A673 (cell line): ENCODE data around the gene SEC14L6. TPM values are rescaled to one million over a fixed set of nuclear protein-coding genes. Genes with fewer than 3 reads are reported as not detected.

Experiments
- BruUV-seq: library from RNA; stranded (reverse); fragments of 400-500 nt; replicated peaks from 2 replicates; lab custom pipeline; 2021; lab: Mats Ljungman, UMichigan
- CTCF ChIA-PET: fragments of 300-600 bp; sonication (Branson Sonifier 250); formaldehyde crosslinking; loops from one replicate; lab custom pipeline; 2022; ENCODE audit warnings: antibody characterized with exemption; lab: Charles Lee
- POLR2A ChIA-PET: fragments of 300-600 bp; sonication (Branson Sonifier 250); formaldehyde crosslinking; loops from one replicate; lab custom pipeline; 2022; ENCODE audit warnings: antibody characterized with exemption; ENCODE audit not compliant: low non-redundant PET; lab: Charles Lee
- DNase-seq: peaks from one replicate; pipeline ENCODE4 v3.0.0-alpha.2; 2015; ENCODE audit warnings: low spot score
- H3K27ac ChIP-seq: fragments of 200-600 bp; sonication (generic); 2 replicates; pipeline ENCODE4 v1.5.1; 2016; ENCODE audit warnings: mixed run types, low read depth, mild to moderate bottlenecking, mixed read lengths, antibody characterized with exemption, low read length; ENCODE audit not compliant: poor library complexity, severe bottlenecking
- H3K27me3 ChIP-seq: fragments of 200-600 bp; sonication (generic); replicated peaks from 2 replicates; pipeline ENCODE4 v1.6.1; 2017; ENCODE audit warnings: mixed run types, low read depth, mild to moderate bottlenecking, mixed read lengths, antibody characterized with exemption, low read length; ENCODE audit not compliant: insufficient read depth, poor library complexity
- H3K36me3 ChIP-seq: fragments of 200-600 bp; sonication (generic); 2 replicates; pipeline ENCODE4 v1.6.1; 2016; ENCODE audit warnings: mixed run types, mild to moderate bottlenecking, mixed read lengths, antibody characterized with exemption, low read length; ENCODE audit not compliant: insufficient read depth, poor library complexity, severe bottlenecking
- H3K4me1 ChIP-seq: fragments of 200-600 bp; sonication (generic); 2 replicates; pipeline ENCODE4 v1.6.1; 2017; ENCODE audit warnings: mixed run types, mild to moderate bottlenecking, mixed read lengths, antibody characterized with exemption, low read length; ENCODE audit not compliant: insufficient read depth, poor library complexity, severe bottlenecking
- H3K4me3 ChIP-seq: fragments of 200-600 bp; sonication (generic); 2 replicates; pipeline ENCODE4 v1.5.1; 2016; ENCODE audit warnings: low read depth, mixed run types, mild to moderate bottlenecking, mixed read lengths, low read length; ENCODE audit not compliant: poor library complexity, severe bottlenecking
- H3K9me3 ChIP-seq: fragments of 200-600 bp; sonication (generic); 2 replicates; pipeline ENCODE4 v1.6.1; 2016; ENCODE audit warnings: mixed run types, low read depth, mild to moderate bottlenecking, mixed read lengths, antibody characterized with exemption, low read length; ENCODE audit not compliant: poor library complexity, severe bottlenecking
- CTCF ChIP-seq: fragments of 300-800, 200-600 bp; sonication (generic); conservative IDR thresholded peaks from 2 replicates; pipeline ENCODE4 v1.5.1; 2017; ENCODE audit warnings: low read depth, mild to moderate bottlenecking, antibody characterized with exemption, low read length, moderate library complexity, mixed read lengths
- EZH2 ChIP-seq: fragments of 200-600 bp; sonication (generic); IDR thresholded peaks from 2 replicates; pipeline ENCODE4 v1.6.1; 2017; ENCODE audit warnings: borderline replicate concordance, low read depth, mild to moderate bottlenecking, mixed read lengths, antibody characterized with exemption, low read length; ENCODE audit not compliant: poor library complexity, severe bottlenecking
- intact Hi-C: fragments of 100-400 bp; cut with micrococcal nuclease; formaldehyde crosslinking; loops from one replicate; pipeline ENCODE4 v1.10.0; 2022; ENCODE audit not compliant: unreplicated experiment
- total RNA-seq: library from RNA; stranded (reverse); gene quantifications from 2 replicates; pipeline ENCODE4 v1.2.3, GENCODE V29; 2021

Gene SEC14L6
- total RNA-seq, 1 experiment from 2014 or later: not detected

- intact Hi-C loops: no loop called here
- Histone ChIP-seq H3K27ac (no peak overlapping the region), H3K9me3 (no peaks in the 10 kb centered on the region), H3K4me1 (no peaks in the 10 kb centered on the region), H3K36me3 (no peaks in the 10 kb centered on the region), H3K27me3 (no peaks in the 10 kb centered on the region), H3K4me3 (no peak overlapping the region)
- BruUV-seq: no TSS peak
- TF ChIP-seq CTCF (no peak), EZH2 (no peak)
- ChIA-PET POLR2A (no interaction called here), CTCF (no interaction called here)
- DNase-seq: no peak
Measured at GRCh38 chr22:30511911-30512310, 34.6 kb downstream of the SEC14L6 start.

GRCh38 chr22:30511109-30511508 lies 35.4 kb downstream of the SEC14L6 start:
- intact Hi-C loops: no loop called here
- H3K36me3 ChIP-seq: no peaks in the 10 kb centered on the region
- no peak for DNase-seq
- H3K27ac ChIP-seq: no peak overlapping the region
- H3K4me3 ChIP-seq: no peak overlapping the region
- no peaks in the 10 kb centered on the region for H3K9me3 ChIP-seq
- TF ChIP-seq CTCF (no peak), EZH2 (no peak)
- no TSS peak for BruUV-seq
- ChIA-PET CTCF (no interaction called here), POLR2A (no interaction called here)
- no peaks in the 10 kb centered on the region for H3K4me1 ChIP-seq
- H3K27me3 ChIP-seq: no peaks in the 10 kb centered on the region

- no peak overlapping the region for H3K27ac ChIP-seq
- no TSS peak for BruUV-seq
- ChIA-PET CTCF (interaction anchor here (0.5 kb wide), 1 partner anchor 96 kb away, joined by 3 read pairs; no protein-coding TSS in a partner anchor), POLR2A (no interaction called here)
- no peaks in the 10 kb centered on the region for H3K36me3 ChIP-seq
- H3K9me3 ChIP-seq: no peaks in the 10 kb centered on the region
- no peak for TF ChIP-seq EZH2
- TF ChIP-seq CTCF: no peak
- intact Hi-C loops: no loop called here
- DNase-seq: no peak
- H3K27me3 ChIP-seq: peaks cover 12% of the 10 kb centered on the region
- no peaks in the 10 kb centered on the region for H3K4me1 ChIP-seq
- H3K4me3 ChIP-seq: no peak overlapping the region
Measured at GRCh38 chr22:30508216-30508615, 38.3 kb downstream of the SEC14L6 start.
